ENCODE results near the gene MYCBP2.

MYCBP2 gene

GRCh38 chr13:77026861-77027621, 299.9 kb downstream of the MYCBP2 start, which contains the start of gene FBXL3:
FBXL3 (minus strand) TSS chr13:77027159; CDS start chr13:77021860, 5,299 bp downstream.
- no peak for TF ChIP-seq CTCF (IDR thresholded peaks at IDR 0.05; ENCODE audit: low read depth, low read length)
- H3K4me3 ChIP-seq (ENCODE audit: low read depth, low read length), result peak within 1 kb of the TSS; percentile 86

GRCh38 chr13:77026255-77026860, 300.5 kb downstream of the MYCBP2 start:
- peak overlapping the region; percentile 86 for H3K4me3 ChIP-seq (ENCODE audit: low read depth, low read length)
- no peak for TF ChIP-seq CTCF (IDR thresholded peaks at IDR 0.05; ENCODE audit: low read depth, low read length)

- TF ChIP-seq CTCF (IDR thresholded peaks at IDR 0.05; ENCODE audit: low read depth, low read length), result no peak
- H3K4me3 ChIP-seq (ENCODE audit: low read depth, low read length), result no peak overlapping the region
Observed at GRCh38 chr13:77022341-77022740, 304.6 kb downstream of the MYCBP2 start.

GRCh38 chr13:77019756-77020155, 307.1 kb downstream of the MYCBP2 start:
- no peak for TF ChIP-seq CTCF (IDR thresholded peaks at IDR 0.05; ENCODE audit: low read depth, low read length)
- H3K4me3 ChIP-seq (ENCODE audit: low read depth, low read length), result no peak overlapping the region

GRCh38 chr13:77016888-77017623, 309.8 kb downstream of the MYCBP2 start:
- TF ChIP-seq CTCF (IDR thresholded peaks at IDR 0.05; ENCODE audit: low read depth, low read length), result no peak
- H3K4me3 ChIP-seq (ENCODE audit: low read depth, low read length), result no peak overlapping the region

GRCh38 chr13:77016251-77016812, 310.6 kb downstream of the MYCBP2 start:
- no peak for TF ChIP-seq CTCF (IDR thresholded peaks at IDR 0.05; ENCODE audit: low read depth, low read length)
- H3K4me3 ChIP-seq (ENCODE audit: low read depth, low read length), result no peak overlapping the region

Data from WI38 (cell line).